Uterus (tissue), 2 donors: ENCODE measurements around the gene CCND2.

Source experiments
- POLR2A ChIP-seq, 2 donors: fragments of 450-650 bp; IDR thresholded peaks; one replicate each; pipeline ENCODE4 v1.6.1; 2016; ENCODE audit warnings: antibody characterized with exemption in 2 of 2, mild to moderate bottlenecking in 1 of 2, moderate library complexity in 1 of 2
- TF ChIP-seq, protein P1 (sequence below), 4 experiments: fragments of 200-600 bp in 2 of 4; fragments of 450-650 bp in 2 of 4; sonication (generic) in 2 of 4; IDR thresholded peaks; one replicate each; pipeline ENCODE4 v1.5.1; 2016 to 2019; ENCODE audit warnings: antibody characterized with exemption in 4 of 4, mild to moderate bottlenecking in 2 of 4, moderate library complexity in 1 of 4

DNA sequence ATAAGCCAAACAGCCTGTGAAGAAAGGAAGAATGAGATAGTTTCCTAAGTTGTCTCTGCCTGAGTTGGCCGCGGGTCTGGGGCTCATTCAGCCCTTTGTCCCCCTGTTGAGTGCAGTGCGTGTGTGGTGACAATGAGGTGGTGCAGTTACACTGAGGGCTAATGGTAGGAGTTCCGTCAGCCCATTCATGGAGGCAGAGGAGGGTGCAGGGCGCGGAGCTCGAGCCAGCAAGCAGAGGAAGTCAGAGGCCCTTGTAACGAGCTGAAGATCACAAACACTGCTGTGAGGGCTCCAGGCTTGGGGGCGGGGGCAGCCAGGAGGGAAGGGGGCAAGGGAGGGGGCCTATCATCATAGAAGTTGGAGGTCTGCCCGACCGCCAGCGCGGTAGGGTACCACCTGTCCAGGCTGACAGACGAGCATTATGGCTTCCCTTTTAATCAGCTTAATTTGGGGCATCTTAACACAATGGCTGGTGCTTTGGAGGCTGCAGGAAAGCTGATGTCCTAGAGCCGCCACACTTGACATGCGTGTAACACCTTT lies 20.5 kb downstream of the CCND2 start:
- TF ChIP-seq, protein P1, sequence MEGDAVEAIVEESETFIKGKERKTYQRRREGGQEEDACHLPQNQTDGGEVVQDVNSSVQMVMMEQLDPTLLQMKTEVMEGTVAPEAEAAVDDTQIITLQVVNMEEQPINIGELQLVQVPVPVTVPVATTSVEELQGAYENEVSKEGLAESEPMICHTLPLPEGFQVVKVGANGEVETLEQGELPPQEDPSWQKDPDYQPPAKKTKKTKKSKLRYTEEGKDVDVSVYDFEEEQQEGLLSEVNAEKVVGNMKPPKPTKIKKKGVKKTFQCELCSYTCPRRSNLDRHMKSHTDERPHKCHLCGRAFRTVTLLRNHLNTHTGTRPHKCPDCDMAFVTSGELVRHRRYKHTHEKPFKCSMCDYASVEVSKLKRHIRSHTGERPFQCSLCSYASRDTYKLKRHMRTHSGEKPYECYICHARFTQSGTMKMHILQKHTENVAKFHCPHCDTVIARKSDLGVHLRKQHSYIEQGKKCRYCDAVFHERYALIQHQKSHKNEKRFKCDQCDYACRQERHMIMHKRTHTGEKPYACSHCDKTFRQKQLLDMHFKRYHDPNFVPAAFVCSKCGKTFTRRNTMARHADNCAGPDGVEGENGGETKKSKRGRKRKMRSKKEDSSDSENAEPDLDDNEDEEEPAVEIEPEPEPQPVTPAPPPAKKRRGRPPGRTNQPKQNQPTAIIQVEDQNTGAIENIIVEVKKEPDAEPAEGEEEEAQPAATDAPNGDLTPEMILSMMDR (IDR thresholded peaks at IDR 0.05) = no peak
- TF ChIP-seq POLR2A (IDR thresholded peaks at IDR 0.05) = no peak
